Measurements from ENCODE around the gene TP53I13. TPM values are rescaled to one million over a fixed set of nuclear protein-coding genes. Genes with fewer than 3 reads are reported as not detected.

The TP53I13 gene
- polyA plus RNA-seq, 4 donors, result 26.4 to 56.4 (median 42.1) TPM

- DNase-seq (ENCODE audit: low read depth in 4 of 4, low spot score in 2 of 4), result no peak
Measured at GRCh38 chr17:29578626-29579485, 10.4 kb downstream of the TP53I13 start.

- DNase-seq (ENCODE audit: low read depth in 4 of 4, low spot score in 2 of 4), result no peak
Measured at GRCh38 chr17:29579866-29580771, 11.6 kb downstream of the TP53I13 start.

- no peak for DNase-seq (ENCODE audit: low read depth in 4 of 4, low spot score in 2 of 4)
Measured at GRCh38 chr17:29581583-29582253, 13.2 kb downstream of the TP53I13 start.

GRCh38 chr17:29582254-29582765 is 13.8 kb downstream of the TP53I13 start:
- no peak for DNase-seq (ENCODE audit: low read depth in 4 of 4, low spot score in 2 of 4)

GRCh38 chr17:29582772-29583171 is 14.3 kb downstream of the TP53I13 start:
- no peak for DNase-seq (ENCODE audit: low read depth in 4 of 4, low spot score in 2 of 4)

- no peak for DNase-seq (ENCODE audit: low read depth in 4 of 4, low spot score in 2 of 4)
Measured at GRCh38 chr17:29583324-29584248, 15.1 kb downstream of the TP53I13 start.

- no peak for DNase-seq (ENCODE audit: low read depth in 4 of 4, low spot score in 2 of 4)
Measured at GRCh38 chr17:29584452-29585079, 16.1 kb downstream of the TP53I13 start.

- DNase-seq (ENCODE audit: low read depth in 4 of 4, low spot score in 2 of 4), result no peak
Measured at GRCh38 chr17:29585080-29585751, 16.7 kb downstream of the TP53I13 start.

GRCh38 chr17:29586676-29587469 is 18.4 kb downstream of the TP53I13 start:
- no peak for DNase-seq (ENCODE audit: low read depth in 4 of 4, low spot score in 2 of 4)

GRCh38 chr17:29587591-29587990 is 19.1 kb downstream of the TP53I13 start:
- DNase-seq (ENCODE audit: low read depth in 4 of 4, low spot score in 2 of 4), result no peak

- no peak for DNase-seq (ENCODE audit: low read depth in 4 of 4, low spot score in 2 of 4)
Measured at GRCh38 chr17:29588017-29588561, 19.6 kb downstream of the TP53I13 start.

- DNase-seq (ENCODE audit: low read depth in 4 of 4, low spot score in 2 of 4), result no peak
Measured at GRCh38 chr17:29588562-29589411, 20.3 kb downstream of the TP53I13 start.

- peak in 1 of 4 donors; percentile 78 for DNase-seq (ENCODE audit: low read depth in 4 of 4, low spot score in 2 of 4)
Measured at GRCh38 chr17:29589524-29590410, 21.3 kb downstream of the TP53I13 start, which contains the start of gene GIT1. Gene GIT1, minus strand, starts transcription at chr17:29589648. Its CDS starts 270 bp downstream, at chr17:29589378.

- no peak for DNase-seq (ENCODE audit: low read depth in 4 of 4, low spot score in 2 of 4)
Measured at GRCh38 chr17:29590411-29591145, 22.1 kb downstream of the TP53I13 start.

All from left renal cortex interstitium (tissue), 4 donors.